HG03159 (cell line): Measurements from ENCODE around the gene SOX21.
A peak's percentile ranks its signal among the peaks of the same experiment; 100 is the strongest.

Source experiments
- ATAC-seq: cut with Tn5 transposase; IDR thresholded peaks from one replicate; pipeline ENCODE4 v1.9.1; 2021; ENCODE audit warnings: mild to moderate bottlenecking, moderate library complexity; ENCODE audit not compliant: unreplicated experiment

SOX21 gene

DNA sequence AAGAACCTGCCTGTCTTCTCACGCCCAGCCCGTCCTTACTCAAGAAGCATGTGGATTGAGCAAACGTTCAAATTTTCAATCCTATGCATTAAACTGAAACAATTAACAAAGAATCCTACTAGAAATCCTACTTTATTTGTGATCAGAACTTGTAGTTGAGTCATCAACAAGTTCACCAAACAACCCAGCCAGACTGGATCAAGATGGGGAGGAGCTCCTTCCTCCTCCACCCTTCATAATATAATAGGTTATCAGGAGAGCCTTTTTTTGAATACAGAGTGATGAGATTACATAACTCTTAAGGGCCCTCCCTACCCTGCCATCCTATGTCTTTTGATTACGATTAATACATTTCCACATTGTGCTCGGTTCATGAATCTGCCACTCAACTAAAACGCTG is 32.7 kb downstream of the SOX21 start:
- ATAC-seq: no peak

DNA sequence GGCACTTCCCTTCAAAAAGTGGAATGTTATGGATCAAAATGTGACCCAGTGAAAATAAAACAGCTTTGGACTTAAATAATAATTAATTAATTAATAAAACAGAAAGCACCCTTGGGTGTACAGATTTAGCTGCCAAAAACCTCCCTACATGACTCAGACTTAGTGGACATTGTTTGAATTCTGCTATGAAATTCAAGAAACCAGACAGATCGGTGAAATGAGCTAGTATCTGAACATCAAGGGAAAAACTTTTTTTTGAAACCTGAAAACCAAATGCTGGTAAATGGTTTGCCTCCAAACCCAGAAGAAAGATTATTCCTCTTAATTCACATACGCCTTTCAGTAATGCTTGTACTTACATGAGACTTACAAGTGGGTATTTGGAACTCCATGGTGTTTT is 33.5 kb downstream of the SOX21 start:
- no peak for ATAC-seq

DNA sequence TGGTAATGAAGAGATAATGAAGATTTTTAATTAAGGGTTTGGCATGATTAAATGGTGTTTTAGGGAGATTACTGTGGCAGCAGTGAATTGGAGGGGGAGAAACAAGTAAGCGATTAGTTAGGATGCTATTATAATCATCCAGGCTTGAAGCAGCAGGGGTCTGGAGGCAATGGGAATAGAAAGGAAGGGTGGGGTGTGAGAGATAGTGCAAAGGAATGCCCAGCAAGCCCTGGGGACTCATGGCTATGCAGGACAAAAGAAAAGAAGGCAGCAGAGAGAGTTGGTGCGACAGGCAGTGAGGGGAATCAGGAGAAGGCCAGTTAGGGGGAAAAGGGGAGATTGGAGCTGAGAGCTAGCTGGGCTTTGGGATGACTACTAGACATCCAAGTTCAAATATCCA is 34.5 kb downstream of the SOX21 start:
- ATAC-seq: no peak

DNA sequence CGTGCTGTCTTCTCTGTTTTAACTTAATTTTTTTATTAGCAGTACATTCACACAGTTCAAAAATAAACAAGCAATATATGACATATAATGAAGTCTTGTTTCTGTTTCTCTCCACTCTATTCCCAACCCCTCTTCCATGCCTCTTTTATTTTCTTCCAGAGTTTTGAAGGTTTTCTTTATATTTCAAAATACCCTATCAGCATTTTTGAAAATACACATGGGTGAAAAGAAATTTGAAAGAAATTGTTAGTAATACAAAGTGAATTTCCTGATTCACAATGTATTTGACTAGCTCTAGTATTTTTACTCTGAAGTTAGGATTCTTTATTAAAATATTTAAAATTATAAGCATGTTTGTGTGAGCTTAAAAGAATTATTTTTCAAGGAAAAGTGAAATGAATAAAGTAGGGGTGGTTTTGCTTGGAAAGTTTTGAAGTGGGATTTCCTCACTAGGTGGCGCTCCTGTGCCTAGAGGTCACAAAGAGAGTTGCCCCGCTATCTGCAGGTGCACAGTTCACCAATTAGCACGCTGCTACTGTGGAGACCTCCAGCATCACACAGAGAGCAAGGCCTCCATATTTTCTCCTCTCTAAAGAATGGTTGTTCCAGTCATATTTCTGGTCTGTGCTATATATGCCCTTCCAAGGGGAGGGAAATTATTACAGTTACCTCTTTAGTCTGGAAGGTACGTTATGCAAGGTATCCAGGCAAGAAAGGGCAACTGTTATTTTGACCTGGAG is 37.6 kb downstream of the SOX21 start:
- peak; percentile 81 for ATAC-seq

- no peak for ATAC-seq
These were observed 38.5 kb downstream of the SOX21 start for GRCh38 chr13:94673851-94674250.

DNA sequence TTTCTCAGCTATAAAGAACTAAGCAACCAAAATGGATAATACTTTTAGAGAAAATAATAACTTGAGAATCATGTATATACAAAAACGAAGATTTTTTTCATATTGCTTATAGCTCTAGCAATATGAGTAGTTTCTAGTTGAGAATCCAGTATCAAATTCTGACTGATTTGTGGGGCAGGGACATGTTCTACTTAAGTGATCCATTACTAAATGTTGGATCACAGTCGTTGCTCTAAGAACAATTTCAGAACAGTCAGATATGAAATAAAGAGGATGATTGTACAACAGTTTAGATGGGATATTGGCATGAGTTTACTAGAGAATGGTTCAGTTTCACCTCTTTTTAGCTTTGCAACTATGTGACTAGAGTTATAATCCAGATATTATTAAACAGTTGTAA is 39.9 kb downstream of the SOX21 start:
- no peak for ATAC-seq

GRCh38 chr13:94667190-94667589 is 45.2 kb downstream of the SOX21 start:
- no peak for ATAC-seq

DNA sequence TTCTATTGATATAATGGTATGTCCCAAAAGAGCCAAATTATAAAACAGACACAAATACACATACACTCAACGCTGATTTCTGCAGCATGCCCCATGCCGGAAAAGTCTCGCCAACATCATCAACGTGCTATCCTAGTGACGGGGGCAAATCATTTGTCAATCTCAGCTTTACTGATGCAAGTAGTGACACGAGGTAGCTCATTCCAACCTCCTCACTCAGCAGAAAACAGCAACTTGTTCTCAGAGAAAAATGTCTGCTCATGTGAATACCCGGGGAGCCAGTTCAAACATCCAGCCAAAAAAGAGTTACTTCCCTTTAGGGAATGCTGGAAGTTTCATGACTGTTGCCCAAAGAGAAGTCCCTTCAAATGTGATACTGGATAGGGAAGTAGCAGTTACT is 46.3 kb downstream of the SOX21 start:
- ATAC-seq: no peak

- no peak for ATAC-seq
These were observed 47.5 kb downstream of the SOX21 start for GRCh38 chr13:94664889-94665288.

DNA sequence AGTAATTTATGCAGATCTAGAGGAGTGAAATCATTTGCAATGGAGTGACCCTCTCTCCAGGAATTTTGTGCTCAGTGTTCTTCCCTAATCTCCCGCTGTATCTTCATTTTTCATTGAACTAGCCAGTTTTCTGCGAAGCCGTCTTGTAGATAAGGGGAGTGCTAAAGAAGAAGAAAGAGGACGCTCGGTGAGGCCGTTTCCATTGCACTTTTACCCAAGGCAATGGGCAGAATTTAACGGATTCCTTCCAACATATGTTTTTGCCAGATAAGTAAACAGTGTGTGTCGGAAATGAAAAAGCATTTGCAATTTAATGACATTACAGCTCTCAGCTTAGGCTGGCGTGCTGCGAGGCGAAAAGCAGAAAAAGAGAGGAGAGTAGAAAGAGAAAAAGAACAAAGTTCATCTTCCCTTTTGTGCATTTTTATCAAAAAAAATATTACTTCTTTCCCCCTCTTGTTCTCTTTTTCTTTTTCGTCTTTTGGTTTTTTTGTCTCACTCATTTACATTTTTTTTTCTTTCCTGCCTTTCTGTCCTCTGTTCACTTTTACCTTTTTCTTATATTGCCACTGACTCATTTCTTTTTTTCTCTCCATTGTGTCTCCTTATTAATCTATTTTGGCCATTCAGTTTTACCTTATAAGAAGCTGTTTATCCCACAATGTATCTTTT is 49.9 kb downstream of the SOX21 start:
- ATAC-seq: no peak

GRCh38 chr13:94661406-94661805 is 50.9 kb downstream of the SOX21 start:
- no peak for ATAC-seq

- no peak for ATAC-seq
These were observed 51.5 kb downstream of the SOX21 start for GRCh38 chr13:94660695-94661326.
